Dendritic cell treated with granulocyte-macrophage colony-stimulating factor and Interleukin-4, amounts not matched to agents 40 ng/mL and 50 ng/mL, for 4 days (primary cell): ENCODE measurements around the gene LENG1.

Source experiments
- H3K27ac Mint-ChIP-seq: one replicate; pipeline ENCODE4 v1.8.0; 2022; ENCODE audit warnings: mild to moderate bottlenecking, mixed read lengths
- H3K27me3 Mint-ChIP-seq: one replicate; pipeline ENCODE4 v1.8.0; 2022; ENCODE audit warnings: mild to moderate bottlenecking, mixed read lengths
- H3K36me3 Mint-ChIP-seq: one replicate; pipeline ENCODE4 v1.8.0; 2022; ENCODE audit warnings: low read depth, mixed read lengths
- H3K4me1 Mint-ChIP-seq: one replicate; pipeline ENCODE4 v1.8.0; 2022; ENCODE audit warnings: low read depth, mixed read lengths
- H3K4me3 Mint-ChIP-seq: one replicate; pipeline ENCODE4 v1.8.0; 2022; ENCODE audit warnings: mild to moderate bottlenecking, moderate library complexity, mixed read lengths
- H3K9me3 Mint-ChIP-seq: one replicate; pipeline ENCODE4 v1.8.0; 2022; ENCODE audit warnings: mixed read lengths
- intact Hi-C: fragments of 100-400 bp; cut with micrococcal nuclease; formaldehyde crosslinking; loops from one replicate; pipeline ENCODE4 v1.15.0; 2022

Gene LENG1

DNA sequence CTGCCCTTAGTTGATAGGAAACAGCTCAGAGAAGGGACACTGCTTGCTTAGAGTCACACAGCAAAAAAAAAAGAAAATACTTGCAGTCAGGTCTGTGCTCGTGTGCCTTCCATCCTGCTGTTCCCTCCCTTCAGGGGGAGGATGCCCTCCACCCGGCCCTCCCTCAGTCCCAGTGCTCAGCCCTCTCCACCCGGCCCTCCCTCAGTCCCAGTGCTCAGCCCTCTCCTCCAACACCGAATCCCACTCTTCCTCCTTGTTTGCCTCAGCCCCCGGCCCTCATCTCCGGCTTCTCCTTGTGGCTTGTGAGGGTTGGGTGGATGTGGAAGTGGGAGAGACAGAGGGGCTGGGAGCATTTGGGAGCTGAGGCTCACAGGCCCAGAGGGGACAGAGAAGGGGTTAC is 49.9 kb downstream of the LENG1 start:
- peaks cover 95% of the 10 kb centered on the region for H3K36me3 Mint-ChIP-seq
- intact Hi-C loops = no loop called here

DNA sequence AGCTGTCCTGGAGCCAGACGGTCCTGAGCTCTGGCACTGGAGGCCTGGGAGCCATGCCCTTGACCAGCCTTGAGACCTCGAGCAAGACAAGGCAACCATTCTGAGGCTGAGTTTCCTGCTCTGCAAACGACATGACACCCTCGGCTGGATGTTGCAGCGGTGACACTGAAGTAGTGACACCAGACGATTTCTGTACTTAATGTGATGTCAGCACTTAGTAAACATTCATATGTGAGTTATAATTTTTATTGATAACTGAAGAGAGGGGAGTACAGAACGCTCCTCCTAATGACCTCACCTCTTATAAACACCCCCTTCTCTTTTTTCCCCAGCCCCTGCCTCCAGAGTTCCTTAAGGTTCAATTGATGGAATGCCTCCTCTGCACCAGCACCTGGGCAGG is 51.0 kb downstream of the LENG1 start:
- Mint-ChIP-seq H3K27ac (no peak overlapping the region), H3K36me3 (peaks cover 84% of the 10 kb centered on the region), H3K27me3 (no peaks in the 10 kb centered on the region), H3K4me1 (peaks cover 42% of the 10 kb centered on the region), H3K9me3 (no peaks in the 10 kb centered on the region), H3K4me3 (no peak overlapping the region)
- intact Hi-C loops = no loop called here

More for the DNA sequence above, 49.9 kb downstream of the LENG1 start:
- H3K27me3 Mint-ChIP-seq = no peaks in the 10 kb centered on the region
- peaks cover 48% of the 10 kb centered on the region for H3K4me1 Mint-ChIP-seq
- H3K27ac Mint-ChIP-seq = no peak overlapping the region
- no peaks in the 10 kb centered on the region for H3K9me3 Mint-ChIP-seq
- H3K4me3 Mint-ChIP-seq = no peak overlapping the region

DNA sequence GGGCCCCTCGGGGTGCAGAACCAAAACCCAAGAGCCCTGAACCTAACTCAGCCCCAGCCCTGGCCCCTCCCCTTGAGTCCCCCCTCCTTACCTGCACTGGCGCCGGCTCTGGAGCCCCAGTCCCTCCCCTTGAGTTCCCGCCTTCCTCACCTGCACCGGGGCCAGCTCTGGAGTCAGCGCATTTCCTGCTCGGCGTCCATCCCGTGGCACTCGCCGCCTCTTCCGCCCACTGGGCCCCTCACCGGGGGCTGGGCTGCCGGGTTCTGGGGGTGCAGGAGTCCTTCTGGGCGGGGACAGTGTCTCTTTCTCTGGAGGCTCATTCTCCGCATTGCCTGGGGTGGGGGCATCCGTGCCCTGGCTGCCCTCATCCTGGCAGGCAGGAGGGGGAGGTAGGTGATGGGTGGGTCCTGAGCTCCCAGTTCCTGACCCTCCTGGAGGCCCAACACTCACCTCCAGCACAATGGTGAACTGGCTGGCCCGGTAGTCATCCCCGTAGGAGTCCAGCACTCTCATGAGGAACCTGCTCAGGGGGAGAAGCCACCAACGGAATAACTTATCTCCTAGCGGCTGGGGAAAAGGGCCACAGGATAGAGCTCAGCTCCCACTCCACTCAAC is 51.5 kb downstream of the LENG1 start:
- intact Hi-C loops = no loop called here
- Mint-ChIP-seq H3K27ac (peak overlapping the region; percentile 2), H3K4me1 (peaks cover 42% of the 10 kb centered on the region), H3K36me3 (peaks cover 84% of the 10 kb centered on the region), H3K9me3 (no peaks in the 10 kb centered on the region), H3K4me3 (no peak overlapping the region), H3K27me3 (no peaks in the 10 kb centered on the region)

DNA sequence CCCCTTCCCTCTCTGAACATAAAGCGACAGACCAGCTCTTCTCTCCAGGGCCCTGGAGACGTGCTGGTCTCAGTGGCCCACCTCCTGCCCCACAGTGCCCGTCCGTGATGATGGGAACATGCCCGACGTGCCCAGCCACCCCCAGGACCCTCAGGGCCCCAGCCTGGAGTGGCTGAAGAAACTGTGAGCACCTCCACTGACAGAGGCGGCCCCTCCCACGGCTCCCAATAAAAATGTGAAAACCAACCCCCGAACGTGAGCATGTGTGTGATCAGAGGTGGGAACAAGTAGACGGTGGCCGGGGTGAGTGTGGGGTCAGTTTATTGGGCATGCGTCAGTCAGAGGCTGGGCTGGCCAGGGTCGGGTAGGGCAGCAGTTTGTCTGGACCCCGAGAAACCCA is 52.8 kb downstream of the LENG1 start:
- Mint-ChIP-seq H3K4me1 (peaks cover 49% of the 10 kb centered on the region), H3K27me3 (no peaks in the 10 kb centered on the region), H3K9me3 (no peaks in the 10 kb centered on the region), H3K4me3 (no peak overlapping the region), H3K27ac (no peak overlapping the region), H3K36me3 (peaks cover 78% of the 10 kb centered on the region)
- intact Hi-C loops = no loop called here

DNA sequence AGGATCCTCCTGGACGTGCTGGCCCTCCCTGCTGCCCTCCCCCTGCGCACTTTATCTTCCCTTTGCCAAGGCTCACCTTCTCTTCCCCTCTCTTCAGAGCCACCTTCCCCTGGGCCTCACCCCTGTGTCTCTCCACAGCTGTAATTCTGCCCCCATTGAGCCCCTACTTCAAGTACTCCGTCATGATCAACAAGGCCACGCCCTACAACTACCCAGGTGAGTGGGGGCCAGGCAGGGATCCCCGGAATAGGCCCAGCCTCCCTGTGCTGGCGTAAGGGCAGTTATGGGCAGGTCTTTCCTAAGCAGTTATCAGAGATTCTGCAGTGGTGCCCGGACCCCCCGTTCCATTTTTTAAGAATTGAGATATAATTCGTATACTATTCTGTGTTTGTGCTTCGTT is 53.7 kb downstream of the LENG1 start:
- H3K27me3 Mint-ChIP-seq = no peaks in the 10 kb centered on the region
- H3K4me3 Mint-ChIP-seq = no peak overlapping the region
- intact Hi-C loops = no loop called here
- H3K9me3 Mint-ChIP-seq = no peaks in the 10 kb centered on the region
- H3K36me3 Mint-ChIP-seq = peaks cover 71% of the 10 kb centered on the region
- no peak overlapping the region for H3K27ac Mint-ChIP-seq
- H3K4me1 Mint-ChIP-seq = peaks cover 54% of the 10 kb centered on the region
